HEK293T (cell line): ENCODE data around the gene SPAG7.
A peak's percentile ranks its signal among the peaks of the same experiment; 100 is the strongest.

Experiments
- CTCF ChIA-PET: fragments of 350-600 bp; formaldehyde crosslinking; extraction: SDS; loops from one replicate; lab custom pipeline; 2021; ENCODE audit warnings: antibody characterized with exemption, inconsistent platforms; lab: Yijun Ruan, JAX
- POLR2A ChIA-PET: fragments of 350-600 bp; formaldehyde crosslinking; extraction: SDS; loops from one replicate; lab custom pipeline; 2020; ENCODE audit warnings: antibody characterized with exemption, inconsistent platforms; lab: Yijun Ruan, JAX
- DNase-seq: peaks from one replicate; pipeline ENCODE4 v3.0.0; 2012; ENCODE audit warnings: mixed read lengths; ENCODE audit errors: extremely low spot score
- ARNT ChIP-seq: fragments of 450-650 bp; IDR thresholded peaks from 2 replicates; pipeline ENCODE4 v1.6.1; 2017; ENCODE audit warnings: mild to moderate bottlenecking
- BHLHE40 ChIP-seq: fragments of 450-650 bp; IDR thresholded peaks from 2 replicates; pipeline ENCODE4 v1.6.1; 2016; ENCODE audit warnings: mild to moderate bottlenecking, moderate library complexity, borderline replicate concordance
- CTBP1 ChIP-seq: fragments of 450-650 bp; IDR thresholded peaks from 2 replicates; pipeline ENCODE4 v1.6.1; 2016; ENCODE audit warnings: borderline replicate concordance
- ELF4 ChIP-seq: fragments of 450-650 bp; IDR thresholded peaks from 2 replicates; pipeline ENCODE4 v1.6.1; 2017; ENCODE audit warnings: antibody characterized with exemption
- FOXA1 ChIP-seq: fragments of 450-650 bp; IDR thresholded peaks from 2 replicates; pipeline ENCODE4 v1.6.1; 2016; ENCODE audit warnings: mild to moderate bottlenecking
- FOXK2 ChIP-seq: fragments of 450-650 bp; IDR thresholded peaks from 2 replicates; pipeline ENCODE4 v1.6.1; 2016; ENCODE audit warnings: mild to moderate bottlenecking
- FOXM1 ChIP-seq: fragments of 450-650 bp; IDR thresholded peaks from 2 replicates; pipeline ENCODE4 v1.6.1; 2017; ENCODE audit warnings: mild to moderate bottlenecking, borderline replicate concordance
- HDGF ChIP-seq: fragments of 450-650 bp; IDR thresholded peaks from 2 replicates; pipeline ENCODE4 v1.6.1; 2017; ENCODE audit warnings: antibody characterized with exemption, borderline replicate concordance
- L3MBTL2 ChIP-seq: fragments of 450-650 bp; conservative IDR thresholded peaks from 2 replicates; pipeline ENCODE4 v1.6.1; 2016; ENCODE audit warnings: mild to moderate bottlenecking
- LEF1 ChIP-seq: fragments of 450-650 bp; IDR thresholded peaks from 2 replicates; pipeline ENCODE4 v1.6.1; 2017; ENCODE audit warnings: mild to moderate bottlenecking, borderline replicate concordance
- NFRKB ChIP-seq: fragments of 450-650 bp; IDR thresholded peaks from 2 replicates; pipeline ENCODE4 v1.6.1; 2016; ENCODE audit warnings: mild to moderate bottlenecking, moderate library complexity
- PKNOX1 ChIP-seq: fragments of 450-650 bp; IDR thresholded peaks from 2 replicates; pipeline ENCODE4 v1.6.1; 2016
- SP1 ChIP-seq: fragments of 450-650 bp; IDR thresholded peaks from 2 replicates; pipeline ENCODE4 v1.6.1; 2017
- SUZ12 ChIP-seq: fragments of 450-650 bp; IDR thresholded peaks from 2 replicates; pipeline ENCODE4 v1.6.1; 2016; ENCODE audit warnings: mild to moderate bottlenecking
- TARDBP ChIP-seq: fragments of 450-650 bp; IDR thresholded peaks from 2 replicates; pipeline ENCODE4 v1.6.1; 2016
- ZNF384 ChIP-seq: fragments of 450-650 bp; IDR thresholded peaks from 2 replicates; pipeline ENCODE4 v1.6.1; 2016

SPAG7 gene

GRCh38 chr17:4948931-4949320 is 18.7 kb downstream of the SPAG7 start:
- no peak for TF ChIP-seq PKNOX1
- no peak for TF ChIP-seq TARDBP
- CTCF ChIA-PET: interaction anchor here (0.5 kb wide), 1 partner anchor 788 kb away, joined by 3 read pairs; no protein-coding TSS in a partner anchor
- peak; percentile 83 for DNase-seq

GRCh38 chr17:4948166-4948930 is 19.3 kb downstream of the SPAG7 start, which contains the start of gene PFN1:
TSS of gene PFN1 (minus strand) at chr17:4948530. CDS start at chr17:4948394, 136 bp downstream.
- DNase-seq: peak; percentile 80
- ChIA-PET CTCF (interaction anchor here (0.5 kb wide), 1 partner anchor 789 kb away, joined by 3 read pairs; no protein-coding TSS in a partner anchor), POLR2A (interaction anchor here (0.5 to 7.2 kb wide), 14 partner anchors 9 to 49 kb away, joined by 3 to 101 read pairs (median 4); partner anchors contain the start of genes CAMTA2, INCA1, KIF1C and RNF167)
- peak; percentile 27; the same call in 1 of the 2 replicates for TF ChIP-seq L3MBTL2
- TF ChIP-seq FOXA1: no peak

More at GRCh38 chr17:4948931-4949320, 18.7 kb downstream of the SPAG7 start:
- POLR2A ChIA-PET: interaction anchor here (0.5 to 7.2 kb wide), 12 partner anchors 9 to 49 kb away, joined by 3 to 101 read pairs (median 4); partner anchors contain the start of genes CAMTA2, INCA1, KIF1C and RNF167

- peak; percentile 40 for DNase-seq
- ChIA-PET CTCF (no interaction called here), POLR2A (interaction anchor here (0.6 to 7.2 kb wide), 7 partner anchors 8 to 50 kb away, joined by 3 to 101 read pairs (median 7); partner anchors contain the start of genes INCA1, KIF1C, RNF167 and SLC25A11)
- no peak for TF ChIP-seq FOXM1
- peak; percentile 69 for TF ChIP-seq ELF4
- no peak for TF ChIP-seq ZNF384
- no peak for TF ChIP-seq TARDBP
- TF ChIP-seq HDGF: peak; percentile 72; the same call in 1 of the 2 replicates
- peak; percentile 79 for TF ChIP-seq L3MBTL2
- no peak for TF ChIP-seq ARNT
These were observed 20.0 kb downstream of the SPAG7 start for GRCh38 chr17:4947411-4948165.

GRCh38 chr17:4947010-4947410 is 20.6 kb downstream of the SPAG7 start:
- DNase-seq: no peak
- no peak for TF ChIP-seq HDGF
- TF ChIP-seq L3MBTL2: no peak
- no peak for TF ChIP-seq CTBP1
- TF ChIP-seq FOXK2: no peak
- TF ChIP-seq ARNT: no peak
- no peak for TF ChIP-seq SUZ12
- no peak for TF ChIP-seq ZNF384
- no peak for TF ChIP-seq PKNOX1
- no peak for TF ChIP-seq SP1
- TF ChIP-seq FOXM1: no peak
- TF ChIP-seq FOXA1: no peak
- TF ChIP-seq LEF1: no peak
- POLR2A ChIA-PET: interaction anchor here (2.0 to 7.2 kb wide), 4 partner anchors 7 to 51 kb away, joined by 7 to 101 read pairs (median 36); partner anchors contain the start of genes INCA1, KIF1C, RNF167 and SLC25A11
- CTCF ChIA-PET: interaction anchor here (1.5 kb wide), 1 partner anchor 44 kb away, joined by 3 read pairs; the partner anchor contains the start of gene CHRNE

GRCh38 chr17:4946312-4946976 is 21.2 kb downstream of the SPAG7 start:
- CTCF ChIA-PET: interaction anchor here (1.5 kb wide), 1 partner anchor 43 kb away, joined by 3 read pairs; the partner anchor contains the start of gene CHRNE
- TF ChIP-seq NFRKB (no peak), ZNF384 (no peak), LEF1 (no peak), FOXA1 (no peak), FOXK2 (no peak), FOXM1 (no peak), BHLHE40 (no peak), SUZ12 (no peak), SP1 (no peak), ARNT (no peak), CTBP1 (no peak), ELF4 (no peak), HDGF (no peak), PKNOX1 (no peak)
- POLR2A ChIA-PET: interaction anchor here (2.4 to 3.3 kb wide), 2 partner anchors 20 to 37 kb away, joined by 7 to 65 read pairs; partner anchors contain the start of gene SPAG7
- no peak for DNase-seq
